HCT116 (cell line): Measurements from ENCODE around the gene MECP2. TPM values are rescaled to one million over a fixed set of nuclear protein-coding genes. Genes with fewer than 3 reads are reported as not detected.

ENCODE experiments used
- ATAC-seq: fragments of 200-7000 bp; cut with Tn5 transposase; 2 replicates; pipeline ENCODE4 v1.9.1; 2020; ENCODE audit warnings: mild to moderate bottlenecking, moderate library complexity
- BruUV-seq: library from RNA; stranded (reverse); fragments of 400-500 nt; replicated peaks from 2 replicates; lab custom pipeline; 2021; lab: Mats Ljungman, UMichigan
- CTCF ChIA-PET: fragments of 300-600 bp; sonication (Branson Sonifier 250); formaldehyde crosslinking; loops from one replicate; lab custom pipeline; 2021; ENCODE audit warnings: antibody characterized with exemption; lab: Charles Lee
- POLR2A ChIA-PET: fragments of 300-600, 350-600 bp; sonication (Branson Sonifier 250); formaldehyde crosslinking; loops from one replicate; lab custom pipeline; 2021; ENCODE audit warnings: antibody characterized with exemption; lab: Charles Lee
- RAD21 ChIA-PET, 2 experiments: fragments of 300-600 bp; sonication (Branson Sonifier 250); formaldehyde crosslinking; loops; one replicate each; lab custom pipeline; 2023; ENCODE audit warnings: low total read pairs in 2 of 2; ENCODE audit not compliant: uncharacterized antibody in 2 of 2, unreplicated experiment in 2 of 2, low non-redundant PET in 1 of 2; lab: Charles Lee
- DNase-seq: peaks from one replicate; pipeline ENCODE4 v3.0.0-alpha.2; 2010; ENCODE audit warnings: low read depth, low spot score
- H2AFZ ChIP-seq: fragments of 200-600 bp; shearing (Covaris generic), sonication (generic); 2 replicates; pipeline ENCODE4 v1.6.1; 2017; ENCODE audit warnings: low read depth, mixed run types, mixed read lengths, antibody characterized with exemption, low read length; ENCODE audit not compliant: poor library complexity, severe bottlenecking
- H3K27ac ChIP-seq: 2 replicates; pipeline ENCODE4 v1.5.1; 2012; ENCODE audit warnings: low read depth, low read length
- H3K27me3 ChIP-seq: fragments of 200-600 bp; sonication (generic); 2 replicates; pipeline ENCODE4 v1.6.1; 2016; ENCODE audit warnings: mixed run types, low read length, mixed read lengths; ENCODE audit not compliant: insufficient read depth
- H3K36me3 ChIP-seq, 2 experiments: fragments of 200-500 bp in 1 of 2; fragments of 200-600 bp in 1 of 2; sonication (Bioruptor generic) in 1 of 2; sonication (generic) in 1 of 2; 2 replicates each; pipeline versions ENCODE4 v1.5.1 to v1.6.1; 2014 to 2016; ENCODE audit warnings: low read length in 2 of 2, inconsistent platforms in 1 of 2, mixed read lengths in 1 of 2, mixed run types in 1 of 2; ENCODE audit not compliant: insufficient read depth in 2 of 2, control insufficient read depth in 1 of 2
- H3K4me1 ChIP-seq, 2 experiments: fragments of 200-600 bp in 1 of 2; sonication (generic) in 1 of 2; 2 replicates each; pipeline versions ENCODE4 v1.5.1 to v1.6.1; 2012 to 2017; ENCODE audit warnings: low read length in 2 of 2, inconsistent platforms in 1 of 2, mild to moderate bottlenecking in 1 of 2, mixed read lengths in 1 of 2, mixed run types in 1 of 2, moderate library complexity in 1 of 2; ENCODE audit not compliant: insufficient read depth in 2 of 2, control insufficient read depth in 1 of 2
- H3K4me2 ChIP-seq: fragments of 200-600 bp; sonication (generic); 2 replicates; pipeline ENCODE4 v1.6.1; 2017; ENCODE audit warnings: mixed run types, low read length, mixed read lengths
- H3K4me3 ChIP-seq, 2 experiments: fragments of 200-600 bp in 1 of 2; sonication (generic) in 1 of 2; replicated peaks in 1 of 2; 2 replicates each; pipeline ENCODE4 v1.5.1; 2011 to 2016; ENCODE audit warnings: low read length in 2 of 2, control low read depth in 1 of 2, low read depth in 1 of 2, mild to moderate bottlenecking in 1 of 2, mixed read lengths in 1 of 2, mixed run types in 1 of 2
- H3K79me2 ChIP-seq: fragments of 200-600 bp; sonication (generic); 2 replicates; pipeline ENCODE4 v1.6.1; 2017; ENCODE audit warnings: mild to moderate bottlenecking, mixed run types, low read length, moderate library complexity, mixed read lengths; ENCODE audit not compliant: insufficient read depth
- H3K9ac ChIP-seq: fragments of 200-600 bp; sonication (generic); 2 replicates; pipeline ENCODE4 v1.6.1; 2016; ENCODE audit warnings: low read length, mixed read lengths
- H3K9me2 ChIP-seq: fragments of 200-600 bp; sonication (generic), shearing (Covaris generic); 2 replicates; pipeline ENCODE4 v1.6.1; 2017; ENCODE audit warnings: mixed run types, mild to moderate bottlenecking, moderate library complexity; ENCODE audit not compliant: insufficient read depth
- H3K9me3 ChIP-seq, 2 experiments: fragments of 200-500 bp in 1 of 2; fragments of 200-600 bp in 1 of 2; sonication (Bioruptor generic) in 1 of 2; sonication (generic) in 1 of 2; 2 replicates each; pipeline ENCODE4 v1.6.1; 2014 to 2017; ENCODE audit warnings: low read length in 2 of 2, mixed read lengths in 2 of 2, inconsistent platforms in 1 of 2, low read depth in 1 of 2, mild to moderate bottlenecking in 1 of 2, mixed run types in 1 of 2, moderate library complexity in 1 of 2; ENCODE audit not compliant: control insufficient read depth in 1 of 2, insufficient read depth in 1 of 2
- H4K20me1 ChIP-seq: fragments of 200-600 bp; sonication (generic), shearing (Covaris generic); 2 replicates; pipeline ENCODE4 v1.6.1; 2017; ENCODE audit warnings: mixed run types, mild to moderate bottlenecking, moderate library complexity; ENCODE audit not compliant: insufficient read depth
- CBX3 ChIP-seq: IDR thresholded peaks from 2 replicates; pipeline ENCODE4 v1.6.1; 2012; ENCODE audit warnings: low read depth
- EGR1 ChIP-seq: IDR thresholded peaks from 2 replicates; pipeline ENCODE4 v1.6.1; 2012; ENCODE audit warnings: low read depth
- EZH2 ChIP-seq: fragments of 200-600 bp; sonication (generic); IDR thresholded peaks from 2 replicates; pipeline ENCODE4 v1.6.1; 2017; ENCODE audit warnings: antibody characterized with exemption, mixed run types
- EZH2phosphoT487 ChIP-seq: fragments of 200-600 bp; IDR thresholded peaks from 2 replicates; pipeline ENCODE4 v1.6.1; 2018; ENCODE audit warnings: antibody characterized with exemption, borderline replicate concordance
- FOSL1 ChIP-seq: IDR thresholded peaks from 2 replicates; pipeline ENCODE4 v1.6.1; 2012; ENCODE audit warnings: low read depth
- JUND ChIP-seq: IDR thresholded peaks from 2 replicates; pipeline ENCODE4 v1.6.1; 2012
- POLR2A ChIP-seq: IDR thresholded peaks from 2 replicates; pipeline ENCODE4 v1.7.0; 2011; ENCODE audit warnings: borderline replicate concordance; ENCODE audit not compliant: insufficient read depth, insufficient read length; ENCODE audit errors: extremely low read depth
- RAD21 ChIP-seq: IDR thresholded peaks from 2 replicates; pipeline ENCODE4 v1.6.1; 2012; ENCODE audit warnings: low read depth, mild to moderate bottlenecking
- SIN3A ChIP-seq: IDR thresholded peaks from 2 replicates; pipeline ENCODE4 v1.6.1; 2012; ENCODE audit warnings: low read depth
- SP1 ChIP-seq: IDR thresholded peaks from 2 replicates; pipeline ENCODE4 v1.6.1; 2012; ENCODE audit warnings: low read depth
- SRF ChIP-seq: IDR thresholded peaks from 2 replicates; pipeline ENCODE4 v1.6.1; 2012; ENCODE audit warnings: low read depth
- YY1 ChIP-seq: IDR thresholded peaks from 2 replicates; pipeline ENCODE4 v1.6.1; 2011; ENCODE audit warnings: low read length, low read depth, moderate library complexity, mild to moderate bottlenecking; ENCODE audit not compliant: insufficient replicate concordance; ENCODE audit errors: extremely low read depth
- ZBTB33 ChIP-seq: IDR thresholded peaks from 2 replicates; pipeline ENCODE4 v1.6.1; 2011; ENCODE audit warnings: mild to moderate bottlenecking, low read length, moderate library complexity; ENCODE audit not compliant: insufficient replicate concordance; ENCODE audit errors: extremely low read depth
- ZFX ChIP-seq: fragments of 450-650 bp; IDR thresholded peaks from 2 replicates; pipeline ENCODE4 v1.6.1; 2017
- ZNF274 ChIP-seq: fragments of 200-500 bp; sonication (Bioruptor generic); IDR thresholded peaks from 2 replicates; pipeline ENCODE4 v1.6.1; 2014; ENCODE audit warnings: mild to moderate bottlenecking, low read depth, low read length, inconsistent platforms
- intact Hi-C: fragments of 100-400 bp; cut with micrococcal nuclease; formaldehyde crosslinking; loops from 2 replicates; pipeline ENCODE4 v1.10.0; 2022
- total RNA-seq: library from RNA; stranded (reverse); gene quantifications from one replicate; pipeline ENCODE4 v1.2.1, GENCODE V29; 2021; ENCODE audit not compliant: unreplicated experiment
- TF ChIP-seq, protein P1 (sequence below), 3 experiments: fragments of 200-600 bp in 1 of 3; sonication (generic) in 1 of 3; IDR thresholded peaks in 2 of 3; conservative IDR thresholded peaks in 1 of 3; 2 replicates each; pipeline ENCODE4 v1.5.1; 2012 to 2017; ENCODE audit warnings: low read depth in 2 of 3, low read length in 2 of 3, antibody characterized with exemption in 1 of 3, borderline replicate concordance in 1 of 3, control low read depth in 1 of 3, mild to moderate bottlenecking in 1 of 3, mixed read lengths in 1 of 3, mixed run types in 1 of 3, moderate library complexity in 1 of 3; ENCODE audit not compliant: insufficient read depth in 1 of 3
- TF ChIP-seq, protein P2 (sequence below): IDR thresholded peaks from 2 replicates; pipeline ENCODE4 v1.6.1; 2012

MECP2 gene
- total RNA-seq, 1 experiment from 2014 or later = 32.4 TPM

- H3K9me3 ChIP-seq = no peaks in the 10 kb centered on the region
- RAD21 ChIA-PET = no interaction called here
- CTCF ChIA-PET = no interaction called here
- H2AFZ ChIP-seq = peak overlapping the region; percentile 88
- POLR2A ChIA-PET = no interaction called here
- H3K79me2 ChIP-seq = no peaks in the 10 kb centered on the region
- ATAC-seq (peak; percentile 98), DNase-seq (peak; percentile 21)
- TF ChIP-seq RAD21 (peak; percentile 66), EZH2 (no peak)
- TF ChIP-seq, protein P1, sequence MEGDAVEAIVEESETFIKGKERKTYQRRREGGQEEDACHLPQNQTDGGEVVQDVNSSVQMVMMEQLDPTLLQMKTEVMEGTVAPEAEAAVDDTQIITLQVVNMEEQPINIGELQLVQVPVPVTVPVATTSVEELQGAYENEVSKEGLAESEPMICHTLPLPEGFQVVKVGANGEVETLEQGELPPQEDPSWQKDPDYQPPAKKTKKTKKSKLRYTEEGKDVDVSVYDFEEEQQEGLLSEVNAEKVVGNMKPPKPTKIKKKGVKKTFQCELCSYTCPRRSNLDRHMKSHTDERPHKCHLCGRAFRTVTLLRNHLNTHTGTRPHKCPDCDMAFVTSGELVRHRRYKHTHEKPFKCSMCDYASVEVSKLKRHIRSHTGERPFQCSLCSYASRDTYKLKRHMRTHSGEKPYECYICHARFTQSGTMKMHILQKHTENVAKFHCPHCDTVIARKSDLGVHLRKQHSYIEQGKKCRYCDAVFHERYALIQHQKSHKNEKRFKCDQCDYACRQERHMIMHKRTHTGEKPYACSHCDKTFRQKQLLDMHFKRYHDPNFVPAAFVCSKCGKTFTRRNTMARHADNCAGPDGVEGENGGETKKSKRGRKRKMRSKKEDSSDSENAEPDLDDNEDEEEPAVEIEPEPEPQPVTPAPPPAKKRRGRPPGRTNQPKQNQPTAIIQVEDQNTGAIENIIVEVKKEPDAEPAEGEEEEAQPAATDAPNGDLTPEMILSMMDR (IDR thresholded peaks at IDR 0.05 in 2 of 3, conservative IDR thresholded peaks at IDR 0.05 in 1 of 3; ENCODE audit: borderline replicate concordance in 1 of 3, insufficient read depth in 1 of 3, low read depth in 2 of 3, low read length in 2 of 3) = peak; percentile 58 to 72 (median 62)
- H4K20me1 ChIP-seq = no peaks in the 10 kb centered on the region
- H3K36me3 ChIP-seq = no peaks in the 10 kb centered on the region
- H3K4me2 ChIP-seq = peak overlapping the region; percentile 54
- no peak overlapping the region for H3K27ac ChIP-seq
- H3K4me1 ChIP-seq = peaks cover 0 to 4% of the 10 kb centered on the region in 2 experiments; a peak in 1 of 4 replicates
- H3K4me3 ChIP-seq = no peak overlapping the region; a peak in 1 of 4 replicates
- no peak overlapping the region for H3K9ac ChIP-seq
- H3K9me2 ChIP-seq = no peaks in the 10 kb centered on the region
- no TSS peak for BruUV-seq
- H3K27me3 ChIP-seq = no peaks in the 10 kb centered on the region
- intact Hi-C loops = no loop called here
Measured at GRCh38 chrX:154136627-154137161, 39.2 kb upstream of the MECP2 start.

GRCh38 chrX:154135458-154136229, 38.1 kb upstream of the MECP2 start:
- H3K79me2 ChIP-seq = no peaks in the 10 kb centered on the region
- no peaks in the 10 kb centered on the region for H3K9me3 ChIP-seq
- POLR2A ChIA-PET = no interaction called here
- H3K27me3 ChIP-seq = no peaks in the 10 kb centered on the region
- H3K4me2 ChIP-seq = no peak overlapping the region
- H3K4me3 ChIP-seq = no peak overlapping the region
- no TSS peak for BruUV-seq
- RAD21 ChIA-PET = no interaction called here
- DNase-seq = no peak
- no peak overlapping the region for H3K27ac ChIP-seq
- H3K36me3 ChIP-seq = no peaks in the 10 kb centered on the region
- no peaks in the 10 kb centered on the region for H3K9me2 ChIP-seq
- H3K9ac ChIP-seq = no peak overlapping the region
- H3K4me1 ChIP-seq = peaks cover 0 to 4% of the 10 kb centered on the region in 2 experiments; a peak in 1 of 4 replicates
- no peak for ATAC-seq
- H2AFZ ChIP-seq = peak overlapping the region; percentile 88
- no peaks in the 10 kb centered on the region for H4K20me1 ChIP-seq
- CTCF ChIA-PET = no interaction called here
- intact Hi-C loops = no loop called here
- TF ChIP-seq FOSL1 = no peak
- no peak for TF ChIP-seq ZNF274
- TF ChIP-seq SP1 = no peak
- no peak for TF ChIP-seq SIN3A
- TF ChIP-seq, protein P2, sequence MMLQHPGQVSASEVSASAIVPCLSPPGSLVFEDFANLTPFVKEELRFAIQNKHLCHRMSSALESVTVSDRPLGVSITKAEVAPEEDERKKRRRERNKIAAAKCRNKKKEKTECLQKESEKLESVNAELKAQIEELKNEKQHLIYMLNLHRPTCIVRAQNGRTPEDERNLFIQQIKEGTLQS = no peak
- no peak for TF ChIP-seq POLR2A
- TF ChIP-seq JUND = no peak
- no peak for TF ChIP-seq RAD21
- no peak for TF ChIP-seq ZBTB33
- no peak for TF ChIP-seq EZH2phosphoT487
- no peak for TF ChIP-seq EGR1
- no peak for TF ChIP-seq YY1
- no peak for TF ChIP-seq CBX3
- TF ChIP-seq ZFX = no peak
- no peak for TF ChIP-seq SRF
